ENCODE measurements around the gene STRAP.
"Not testable (repeated sequence)": the region's sequence is repeated elsewhere in the genome, so short reads cannot be mapped to it uniquely, and the experiment has no call there.

The STRAP gene

GRCh38 chr12:15919418-15919817, 37.2 kb downstream of the STRAP start:
- DNase-seq (ENCODE audit: low read depth in 2 of 3, low spot score in 2 of 3) = no peak

GRCh38 chr12:15924956-15925355, 42.8 kb downstream of the STRAP start:
- DNase-seq (ENCODE audit: low read depth in 2 of 3, low spot score in 2 of 3) = no peak

GRCh38 chr12:15928346-15928745, 46.2 kb downstream of the STRAP start:
- DNase-seq (ENCODE audit: low read depth in 2 of 3, low spot score in 2 of 3) = no peak

- no peak for DNase-seq (ENCODE audit: low read depth in 2 of 3, low spot score in 2 of 3)
Measured at GRCh38 chr12:15928870-15929571, 46.8 kb downstream of the STRAP start.

- no peak for DNase-seq (ENCODE audit: low read depth in 2 of 3, low spot score in 2 of 3)
Measured at GRCh38 chr12:15931590-15932053, 49.4 kb downstream of the STRAP start.

GRCh38 chr12:15932327-15932726, 50.1 kb downstream of the STRAP start:
- no peak for DNase-seq (ENCODE audit: low read depth in 2 of 3, low spot score in 2 of 3)

GRCh38 chr12:15932971-15933370, 50.8 kb downstream of the STRAP start:
- DNase-seq (ENCODE audit: low read depth in 2 of 3, low spot score in 2 of 3) = no peak

GRCh38 chr12:15933751-15934150, 51.6 kb downstream of the STRAP start:
- no peak for DNase-seq (ENCODE audit: low read depth in 2 of 3, low spot score in 2 of 3)

- no peak for DNase-seq (ENCODE audit: low read depth in 2 of 3, low spot score in 2 of 3)
Measured at GRCh38 chr12:15936751-15937150, 54.6 kb downstream of the STRAP start.

- no peak for DNase-seq (ENCODE audit: low read depth in 2 of 3, low spot score in 2 of 3)
Measured at GRCh38 chr12:15937902-15938301, 55.7 kb downstream of the STRAP start.

- no peak for DNase-seq (ENCODE audit: low read depth in 2 of 3, low spot score in 2 of 3)
Measured at GRCh38 chr12:15939111-15939510, 56.9 kb downstream of the STRAP start.

- DNase-seq (ENCODE audit: low read depth in 2 of 3, low spot score in 2 of 3) = no peak
Measured at GRCh38 chr12:15942475-15942874, 60.3 kb downstream of the STRAP start.

- not testable (repeated sequence) for DNase-seq (ENCODE audit: low read depth in 2 of 3, low spot score in 2 of 3)
Measured at GRCh38 chr12:15943519-15943918, 61.3 kb downstream of the STRAP start.

- DNase-seq (ENCODE audit: low read depth in 2 of 3, low spot score in 2 of 3) = not testable (repeated sequence)
Measured at GRCh38 chr12:15948461-15948860, 66.3 kb downstream of the STRAP start.

Data from activated CD8-positive, alpha-beta memory T cell treated with anti-CD3 and anti-CD28 coated beads for 48 hours (primary cell).